ENCODE measurements around the gene UGT1A8.

The UGT1A8 gene

DNA sequence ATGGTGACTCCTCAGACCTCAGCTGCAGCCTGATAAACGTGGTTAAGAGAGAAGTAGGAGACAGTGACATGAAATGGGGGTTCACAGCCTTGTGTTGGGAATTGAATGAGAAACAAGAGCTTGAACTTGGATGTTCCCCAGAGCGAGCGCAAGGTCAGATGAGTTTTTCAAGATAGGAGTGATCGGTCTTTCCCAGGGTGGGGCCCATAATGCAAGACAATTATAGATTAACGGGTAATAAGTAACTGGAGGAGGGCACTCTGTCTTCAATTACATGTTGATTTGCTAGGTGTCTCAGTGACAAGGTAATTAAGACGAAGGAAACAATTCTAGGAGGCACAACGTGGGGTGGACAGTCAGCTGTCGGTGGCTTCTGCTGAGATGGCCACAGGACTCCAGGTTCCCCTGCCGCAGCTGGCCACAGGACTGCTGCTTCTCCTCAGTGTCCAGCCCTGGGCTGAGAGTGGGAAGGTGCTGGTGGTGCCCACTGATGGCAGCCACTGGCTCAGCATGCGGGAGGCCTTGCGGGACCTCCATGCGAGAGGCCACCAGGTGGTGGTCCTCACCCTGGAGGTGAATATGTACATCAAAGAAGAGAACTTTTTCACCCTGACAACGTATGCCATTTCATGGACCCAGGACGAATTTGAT lies 95.3 kb downstream of the UGT1A8 start, which contains the start of gene UGT1A5:
Gene UGT1A5, plus strand, starts transcription at position 297 of the 651 bp plus-strand sequence. Its CDS starts 85 bp downstream, at position 382.
- no peaks in the 10 kb centered on the region for H3K36me3 ChIP-seq (ENCODE audit: insufficient read depth, low read length)
- no peak within 1 kb of the TSS for H3K4me2 ChIP-seq (ENCODE audit: low read depth, low read length, poor library complexity, severe bottlenecking)
- H2AFZ ChIP-seq (ENCODE audit: low read length): no peak within 1 kb of the TSS
- TF ChIP-seq EZH2phosphoT487 (IDR thresholded peaks at IDR 0.05; ENCODE audit: borderline replicate concordance): no peak
- TF ChIP-seq, protein P1, sequence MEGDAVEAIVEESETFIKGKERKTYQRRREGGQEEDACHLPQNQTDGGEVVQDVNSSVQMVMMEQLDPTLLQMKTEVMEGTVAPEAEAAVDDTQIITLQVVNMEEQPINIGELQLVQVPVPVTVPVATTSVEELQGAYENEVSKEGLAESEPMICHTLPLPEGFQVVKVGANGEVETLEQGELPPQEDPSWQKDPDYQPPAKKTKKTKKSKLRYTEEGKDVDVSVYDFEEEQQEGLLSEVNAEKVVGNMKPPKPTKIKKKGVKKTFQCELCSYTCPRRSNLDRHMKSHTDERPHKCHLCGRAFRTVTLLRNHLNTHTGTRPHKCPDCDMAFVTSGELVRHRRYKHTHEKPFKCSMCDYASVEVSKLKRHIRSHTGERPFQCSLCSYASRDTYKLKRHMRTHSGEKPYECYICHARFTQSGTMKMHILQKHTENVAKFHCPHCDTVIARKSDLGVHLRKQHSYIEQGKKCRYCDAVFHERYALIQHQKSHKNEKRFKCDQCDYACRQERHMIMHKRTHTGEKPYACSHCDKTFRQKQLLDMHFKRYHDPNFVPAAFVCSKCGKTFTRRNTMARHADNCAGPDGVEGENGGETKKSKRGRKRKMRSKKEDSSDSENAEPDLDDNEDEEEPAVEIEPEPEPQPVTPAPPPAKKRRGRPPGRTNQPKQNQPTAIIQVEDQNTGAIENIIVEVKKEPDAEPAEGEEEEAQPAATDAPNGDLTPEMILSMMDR (conservative IDR thresholded peaks at IDR 0.05; ENCODE audit: low read length): no peak
- H3K9ac ChIP-seq (ENCODE audit: low read depth, low read length, poor library complexity, severe bottlenecking): no peak within 1 kb of the TSS
- no peaks in the 10 kb centered on the region for H3K79me2 ChIP-seq (ENCODE audit: insufficient read depth, low read length)
- no peaks in the 10 kb centered on the region for H3K9me3 ChIP-seq (ENCODE audit: insufficient read depth, low read depth, low read length)
- no peaks in the 10 kb centered on the region for H3F3A ChIP-seq (ENCODE audit: low read depth)
- H3K27me3 ChIP-seq (ENCODE audit: insufficient read depth, low read length, poor library complexity, severe bottlenecking): no peaks in the 10 kb centered on the region
- H3K4me3 ChIP-seq (ENCODE audit: low read length, poor library complexity, severe bottlenecking): no peak within 1 kb of the TSS
- no peaks in the 10 kb centered on the region for H3K9me2 ChIP-seq (replicated peaks; ENCODE audit: low read depth, low read length)
- no peaks in the 10 kb centered on the region for H3K4me1 ChIP-seq (ENCODE audit: insufficient read depth, low read length, poor library complexity, severe bottlenecking)
- no peaks in the 10 kb centered on the region for H4K20me1 ChIP-seq (ENCODE audit: insufficient read depth, low read length, poor library complexity, severe bottlenecking)

GRCh38 chr2:233713262-233713615 lies 95.8 kb downstream of the UGT1A8 start:
- no peaks in the 10 kb centered on the region for H3K9me2 ChIP-seq (replicated peaks; ENCODE audit: low read depth, low read length)

DNA sequence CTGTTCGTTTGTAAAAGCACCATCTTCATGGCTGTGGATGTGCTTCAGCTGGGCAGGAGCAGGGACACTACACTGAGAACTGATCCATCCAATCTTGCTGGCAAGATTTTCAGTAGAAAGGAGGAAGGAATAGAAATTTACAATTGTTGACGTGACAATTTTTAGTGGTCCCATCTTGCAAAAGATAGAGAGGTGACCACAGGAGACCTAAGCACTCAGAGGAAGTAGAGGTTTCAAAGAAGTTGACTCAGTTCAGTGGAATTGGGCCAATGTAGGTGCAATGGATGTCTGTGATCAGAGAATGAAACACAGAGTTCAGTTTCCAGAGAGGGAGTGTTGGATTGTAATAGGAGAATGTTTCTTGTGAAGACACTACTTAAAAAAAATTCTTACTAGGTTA lies 96.7 kb downstream of the UGT1A8 start:
- H3K79me2 ChIP-seq (ENCODE audit: insufficient read depth, low read length): no peaks in the 10 kb centered on the region
- H3K9me2 ChIP-seq (replicated peaks; ENCODE audit: low read depth, low read length): no peaks in the 10 kb centered on the region
- H3K4me3 ChIP-seq (ENCODE audit: low read length, poor library complexity, severe bottlenecking): no peak overlapping the region
- no peaks in the 10 kb centered on the region for H4K20me1 ChIP-seq (ENCODE audit: insufficient read depth, low read length, poor library complexity, severe bottlenecking)
- no peak overlapping the region for H3K4me2 ChIP-seq (ENCODE audit: low read depth, low read length, poor library complexity, severe bottlenecking)
- H3K9ac ChIP-seq (ENCODE audit: low read depth, low read length, poor library complexity, severe bottlenecking): no peak overlapping the region
- no peaks in the 10 kb centered on the region for H3K9me3 ChIP-seq (ENCODE audit: insufficient read depth, low read depth, low read length)
- TF ChIP-seq, protein P1 (conservative IDR thresholded peaks at IDR 0.05; ENCODE audit: low read length): no peak
- TF ChIP-seq EZH2phosphoT487 (IDR thresholded peaks at IDR 0.05; ENCODE audit: borderline replicate concordance): no peak
- H3K4me1 ChIP-seq (ENCODE audit: insufficient read depth, low read length, poor library complexity, severe bottlenecking): no peaks in the 10 kb centered on the region
- no peaks in the 10 kb centered on the region for H3F3A ChIP-seq (ENCODE audit: low read depth)
- no peaks in the 10 kb centered on the region for H3K27me3 ChIP-seq (ENCODE audit: insufficient read depth, low read length, poor library complexity, severe bottlenecking)
- H2AFZ ChIP-seq (ENCODE audit: low read length): no peak overlapping the region
- H3K36me3 ChIP-seq (ENCODE audit: insufficient read depth, low read length): no peaks in the 10 kb centered on the region

More at GRCh38 chr2:233713262-233713615, 95.8 kb downstream of the UGT1A8 start:
- no peak overlapping the region for H3K9ac ChIP-seq (ENCODE audit: low read depth, low read length, poor library complexity, severe bottlenecking)
- H4K20me1 ChIP-seq (ENCODE audit: insufficient read depth, low read length, poor library complexity, severe bottlenecking): no peaks in the 10 kb centered on the region
- no peaks in the 10 kb centered on the region for H3F3A ChIP-seq (ENCODE audit: low read depth)
- no peaks in the 10 kb centered on the region for H3K9me3 ChIP-seq (ENCODE audit: insufficient read depth, low read depth, low read length)
- no peaks in the 10 kb centered on the region for H3K79me2 ChIP-seq (ENCODE audit: insufficient read depth, low read length)
- no peaks in the 10 kb centered on the region for H3K4me1 ChIP-seq (ENCODE audit: insufficient read depth, low read length, poor library complexity, severe bottlenecking)
- H3K4me3 ChIP-seq (ENCODE audit: low read length, poor library complexity, severe bottlenecking): no peak overlapping the region
- H3K27me3 ChIP-seq (ENCODE audit: insufficient read depth, low read length, poor library complexity, severe bottlenecking): no peaks in the 10 kb centered on the region
- H3K4me2 ChIP-seq (ENCODE audit: low read depth, low read length, poor library complexity, severe bottlenecking): no peak overlapping the region
- no peaks in the 10 kb centered on the region for H3K36me3 ChIP-seq (ENCODE audit: insufficient read depth, low read length)
- no peak overlapping the region for H2AFZ ChIP-seq (ENCODE audit: low read length)
- TF ChIP-seq, protein P1 (conservative IDR thresholded peaks at IDR 0.05; ENCODE audit: low read length): no peak
- TF ChIP-seq EZH2phosphoT487 (IDR thresholded peaks at IDR 0.05; ENCODE audit: borderline replicate concordance): no peak
